MM.1S (cell line): ENCODE measurements around the gene PLPP3.

Source experiments
- DNase-seq: peaks from one replicate; pipeline ENCODE4 v3.0.0-alpha.2; 2015
- H2AFZ ChIP-seq: fragments of 300-600 bp; sonication (generic); 2 replicates; pipeline ENCODE4 v1.6.0; 2016; ENCODE audit warnings: antibody characterized with exemption, low read length
- H3F3A ChIP-seq: fragments of 300-600 bp; sonication (generic); 2 replicates; pipeline ENCODE4 v1.6.1; 2016; ENCODE audit warnings: mild to moderate bottlenecking, antibody characterized with exemption, low read length, moderate library complexity, mixed read lengths; ENCODE audit not compliant: insufficient read depth
- H3K27ac ChIP-seq: fragments of 300-600 bp; sonication (generic); 2 replicates; pipeline ENCODE4 v1.5.1; 2016; ENCODE audit warnings: mild to moderate bottlenecking, low read length
- H3K27me3 ChIP-seq: fragments of 300-600 bp; sonication (generic); replicated peaks from 2 replicates; pipeline ENCODE4 v1.6.0; 2016; ENCODE audit warnings: low read length; ENCODE audit not compliant: insufficient read depth
- H3K36me3 ChIP-seq: fragments of 300-600 bp; sonication (generic); replicated peaks from 2 replicates; pipeline ENCODE4 v1.6.1; 2016; ENCODE audit warnings: mild to moderate bottlenecking, low read length, mixed read lengths; ENCODE audit not compliant: insufficient read depth
- H3K4me1 ChIP-seq: fragments of 300-600 bp; sonication (generic); 2 replicates; pipeline ENCODE4 v1.6.1; 2016; ENCODE audit warnings: low read length, mixed read lengths
- H3K4me2 ChIP-seq: fragments of 300-600 bp; sonication (generic); 2 replicates; pipeline ENCODE4 v1.6.0; 2016; ENCODE audit warnings: low read depth, low read length
- H3K4me3 ChIP-seq: fragments of 300-600 bp; sonication (generic); 2 replicates; pipeline ENCODE4 v1.5.1; 2016; ENCODE audit warnings: low read length, mixed read lengths
- H3K79me2 ChIP-seq: fragments of 300-600 bp; sonication (generic); 2 replicates; pipeline ENCODE4 v1.6.1; 2016; ENCODE audit warnings: mixed run types, low read length, mixed read lengths
- H3K9ac ChIP-seq: fragments of 300-600 bp; sonication (generic); 2 replicates; pipeline ENCODE4 v1.6.1; 2016; ENCODE audit warnings: low read length, mixed read lengths
- H3K9me2 ChIP-seq: fragments of 300-600 bp; sonication (generic); replicated peaks from 2 replicates; pipeline ENCODE4 v1.6.1; 2016; ENCODE audit warnings: mild to moderate bottlenecking, low read length, mixed read lengths; ENCODE audit not compliant: insufficient read depth
- H3K9me3 ChIP-seq: fragments of 300-600 bp; sonication (generic); replicated peaks from 2 replicates; pipeline ENCODE4 v1.6.1; 2016; ENCODE audit warnings: mild to moderate bottlenecking, low read length, mixed read lengths; ENCODE audit not compliant: insufficient read depth
- H4K20me1 ChIP-seq: fragments of 300-600 bp; sonication (generic); 2 replicates; pipeline ENCODE4 v1.6.1; 2016; ENCODE audit warnings: mild to moderate bottlenecking, low read length, moderate library complexity, mixed read lengths; ENCODE audit not compliant: insufficient read depth
- CTCF ChIP-seq: fragments of 300-600 bp; sonication (generic); IDR thresholded peaks from 2 replicates; pipeline ENCODE4 v1.5.1; 2016; ENCODE audit warnings: antibody characterized with exemption, low read length, mixed read lengths
- EZH2 ChIP-seq: fragments of 300-600 bp; sonication (generic); optimal IDR thresholded peaks from 2 replicates; pipeline ENCODE3; 2017; ENCODE audit warnings: low read depth, mild to moderate bottlenecking, antibody characterized with exemption, low read length, mixed read lengths
- EZH2phosphoT487 ChIP-seq: fragments of 300-600 bp; sonication (generic); IDR thresholded peaks from 2 replicates; pipeline ENCODE4 v1.6.1; 2018; ENCODE audit warnings: antibody characterized with exemption, low read length

Gene PLPP3

GRCh38 chr1:56459260-56459659 lies 120.1 kb downstream of the PLPP3 start:
- no peak overlapping the region for H3K4me3 ChIP-seq
- H3K79me2 ChIP-seq: no peaks in the 10 kb centered on the region
- H3K27ac ChIP-seq: no peak overlapping the region
- H2AFZ ChIP-seq: no peak overlapping the region
- TF ChIP-seq EZH2: no peak
- TF ChIP-seq CTCF: no peak
- TF ChIP-seq EZH2phosphoT487: no peak
- no peaks in the 10 kb centered on the region for H3K36me3 ChIP-seq
- H4K20me1 ChIP-seq: no peaks in the 10 kb centered on the region
- H3F3A ChIP-seq: no peaks in the 10 kb centered on the region
- no peak overlapping the region for H3K9ac ChIP-seq
- no peak overlapping the region for H3K4me2 ChIP-seq
- no peak for DNase-seq
- H3K27me3 ChIP-seq: no peaks in the 10 kb centered on the region
- H3K9me2 ChIP-seq: no peaks in the 10 kb centered on the region
- H3K4me1 ChIP-seq: no peaks in the 10 kb centered on the region
- H3K9me3 ChIP-seq: no peaks in the 10 kb centered on the region

GRCh38 chr1:56457756-56458375 lies 121.5 kb downstream of the PLPP3 start:
- no peaks in the 10 kb centered on the region for H3K9me3 ChIP-seq
- H3K27ac ChIP-seq: no peak overlapping the region
- no peaks in the 10 kb centered on the region for H3K79me2 ChIP-seq
- no peak for DNase-seq
- H3F3A ChIP-seq: no peaks in the 10 kb centered on the region
- H3K36me3 ChIP-seq: no peaks in the 10 kb centered on the region
- H3K9ac ChIP-seq: no peak overlapping the region
- no peak overlapping the region for H3K4me3 ChIP-seq
- H3K4me1 ChIP-seq: no peaks in the 10 kb centered on the region
- no peaks in the 10 kb centered on the region for H4K20me1 ChIP-seq
- no peak overlapping the region for H2AFZ ChIP-seq
- H3K9me2 ChIP-seq: no peaks in the 10 kb centered on the region
- TF ChIP-seq CTCF: no peak
- TF ChIP-seq EZH2: no peak
- no peak for TF ChIP-seq EZH2phosphoT487
- H3K4me2 ChIP-seq: no peak overlapping the region
- no peaks in the 10 kb centered on the region for H3K27me3 ChIP-seq

- H3K4me2 ChIP-seq: no peak overlapping the region
- no peaks in the 10 kb centered on the region for H3K79me2 ChIP-seq
Observed at GRCh38 chr1:56456435-56457101, 122.8 kb downstream of the PLPP3 start.

More at GRCh38 chr1:56456435-56457101, 122.8 kb downstream of the PLPP3 start:
- H2AFZ ChIP-seq: no peak overlapping the region
- H3K27ac ChIP-seq: no peak overlapping the region
- DNase-seq: no peak
- TF ChIP-seq EZH2phosphoT487 (no peak), EZH2 (no peak), CTCF (no peak)
- H3K4me3 ChIP-seq: no peak overlapping the region
- no peaks in the 10 kb centered on the region for H3K27me3 ChIP-seq
- H3K9me3 ChIP-seq: no peaks in the 10 kb centered on the region
- H4K20me1 ChIP-seq: no peaks in the 10 kb centered on the region
- H3K36me3 ChIP-seq: no peaks in the 10 kb centered on the region
- no peaks in the 10 kb centered on the region for H3F3A ChIP-seq
- H3K4me1 ChIP-seq: no peaks in the 10 kb centered on the region
- H3K9me2 ChIP-seq: no peaks in the 10 kb centered on the region
- no peak overlapping the region for H3K9ac ChIP-seq
